DOHH2 (cell line): ENCODE data around the gene LRRC56.

ENCODE experiments used
- H3F3A ChIP-seq: fragments of 200-600 bp; sonication (generic), shearing (Covaris generic); 2 replicates; pipeline ENCODE4 v1.6.0; 2016; ENCODE audit warnings: antibody characterized with exemption, mild to moderate bottlenecking; ENCODE audit not compliant: control insufficient read depth, insufficient read depth
- H3K27ac ChIP-seq: fragments of 200-600 bp; sonication (generic); 2 replicates; pipeline ENCODE4 v1.5.1; 2014; ENCODE audit warnings: low read depth, mild to moderate bottlenecking, low read length, moderate library complexity
- H3K27me3 ChIP-seq: fragments of 200-600 bp; sonication (generic); 2 replicates; pipeline ENCODE4 v1.6.1; 2014; ENCODE audit warnings: mild to moderate bottlenecking, low read length, mixed read lengths; ENCODE audit not compliant: control insufficient read depth
- H3K36me3 ChIP-seq: fragments of 200-600 bp; sonication (generic); 2 replicates; pipeline ENCODE4 v1.6.1; 2014; ENCODE audit warnings: mild to moderate bottlenecking, low read length, moderate library complexity, mixed read lengths; ENCODE audit not compliant: control insufficient read depth
- H3K4me1 ChIP-seq: fragments of 200-600 bp; sonication (generic); 2 replicates; pipeline ENCODE4 v1.6.1; 2014; ENCODE audit warnings: mild to moderate bottlenecking, low read length, mixed read lengths; ENCODE audit not compliant: control insufficient read depth
- H3K4me2 ChIP-seq: fragments of 200-600 bp; sonication (generic); 2 replicates; pipeline ENCODE4 v1.6.0; 2014; ENCODE audit warnings: mild to moderate bottlenecking, low read length, moderate library complexity
- H3K4me3 ChIP-seq: fragments of 200-600 bp; sonication (generic); 2 replicates; pipeline ENCODE4 v1.5.1; 2014; ENCODE audit warnings: mild to moderate bottlenecking, low read length, mixed read lengths
- H3K79me2 ChIP-seq: fragments of 200-600 bp; sonication (generic); 2 replicates; pipeline ENCODE4 v1.6.1; 2014; ENCODE audit warnings: mild to moderate bottlenecking, low read length, mixed read lengths; ENCODE audit not compliant: control insufficient read depth
- H3K9me2 ChIP-seq: fragments of 200-600 bp; sonication (generic); replicated peaks from 2 replicates; pipeline ENCODE4 v1.6.1; 2014; ENCODE audit warnings: mild to moderate bottlenecking, low read length, mixed read lengths; ENCODE audit not compliant: control insufficient read depth
- H3K9me3 ChIP-seq: fragments of 200-600 bp; sonication (generic); 2 replicates; pipeline ENCODE4 v1.6.1; 2014; ENCODE audit warnings: antibody characterized with exemption, low read length, mixed read lengths; ENCODE audit not compliant: control insufficient read depth, insufficient read depth
- H4K20me1 ChIP-seq: fragments of 200-600 bp; sonication (generic); 2 replicates; pipeline ENCODE4 v1.6.0; 2014; ENCODE audit warnings: low read depth, mild to moderate bottlenecking, antibody characterized with exemption, low read length, moderate library complexity; ENCODE audit not compliant: control insufficient read depth, insufficient read depth
- CTCF ChIP-seq: fragments of 200-600 bp; sonication (generic); IDR thresholded peaks from one replicate; pipeline ENCODE4 v1.5.1; 2014; ENCODE audit warnings: antibody characterized with exemption, mild to moderate bottlenecking, low read depth, low read length; ENCODE audit not compliant: poor library complexity, severe bottlenecking
- EZH2phosphoT487 ChIP-seq: fragments of 200-600 bp; sonication (generic); IDR thresholded peaks from 2 replicates; pipeline ENCODE4 v1.6.1; 2017; ENCODE audit warnings: borderline replicate concordance, mild to moderate bottlenecking, antibody characterized with exemption, low read length, moderate library complexity, mixed read lengths

The LRRC56 gene

GRCh38 chr11:504994-505344 lies 32.4 kb upstream of the LRRC56 start:
- H3K27ac ChIP-seq, result no peak overlapping the region
- H4K20me1 ChIP-seq, result no peaks in the 10 kb centered on the region
- peak overlapping the region; percentile 83 for H3K4me2 ChIP-seq
- H3F3A ChIP-seq, result peaks cover 3% of the 10 kb centered on the region; the same call in 1 of the 2 replicates
- no peak for TF ChIP-seq EZH2phosphoT487
- no peak for TF ChIP-seq CTCF
- no peaks in the 10 kb centered on the region for H3K27me3 ChIP-seq
- peak overlapping the region; percentile 97 for H3K4me3 ChIP-seq
- no peaks in the 10 kb centered on the region for H3K9me2 ChIP-seq
- H3K79me2 ChIP-seq, result peaks cover 46% of the 10 kb centered on the region
- H3K4me1 ChIP-seq, result peaks cover 31% of the 10 kb centered on the region
- peaks cover 25% of the 10 kb centered on the region for H3K36me3 ChIP-seq
- H3K9me3 ChIP-seq, result no peaks in the 10 kb centered on the region

- Histone ChIP-seq H3K4me3 (peak overlapping the region; percentile 97), H3K4me2 (peak overlapping the region; percentile 83), H3K27ac (peak overlapping the region; percentile 87), H3K9me2 (no peaks in the 10 kb centered on the region), H3K27me3 (no peaks in the 10 kb centered on the region), H3K79me2 (peaks cover 46% of the 10 kb centered on the region), H3K36me3 (peaks cover 16% of the 10 kb centered on the region), H3F3A (peaks cover 3% of the 10 kb centered on the region; the same call in 1 of the 2 replicates), H3K9me3 (no peaks in the 10 kb centered on the region), H4K20me1 (no peaks in the 10 kb centered on the region), H3K4me1 (peaks cover 31% of the 10 kb centered on the region)
- TF ChIP-seq EZH2phosphoT487 (no peak), CTCF (no peak)
Measured at GRCh38 chr11:506238-506994, 30.9 kb upstream of the LRRC56 start.

GRCh38 chr11:506995-507726 lies 30.2 kb upstream of the LRRC56 start, which contains the start of gene RNH1:
Gene RNH1, minus strand, starts transcription at chr11:507242. Its CDS starts 5,080 bp downstream, at chr11:502162.
- Histone ChIP-seq H3K4me1 (peaks cover 31% of the 10 kb centered on the region), H3K9me3 (no peaks in the 10 kb centered on the region), H3F3A (peaks cover 3% of the 10 kb centered on the region; the same call in 1 of the 2 replicates), H3K79me2 (peaks cover 46% of the 10 kb centered on the region), H3K9me2 (no peaks in the 10 kb centered on the region), H3K4me3 (peak within 1 kb of the TSS; percentile 97), H3K36me3 (peaks cover 16% of the 10 kb centered on the region; the same call in 1 of the 2 replicates), H3K4me2 (peak within 1 kb of the TSS; percentile 83), H4K20me1 (no peaks in the 10 kb centered on the region), H3K27ac (peak within 1 kb of the TSS; percentile 87), H3K27me3 (no peaks in the 10 kb centered on the region)
- TF ChIP-seq CTCF, result no peak
